Endothelial cell of umbilical vein (primary cell): ENCODE measurements around the gene AMZ1. TPM values are rescaled to one million over a fixed set of nuclear protein-coding genes. Genes with fewer than 3 reads are reported as not detected.
A peak's percentile ranks its signal among the peaks of the same experiment; 100 is the strongest.

Experiments
- BruUV-seq: library from RNA; stranded (reverse); fragments of 400-500 nt; replicated peaks from 2 replicates; lab custom pipeline; 2021; lab: Mats Ljungman, UMichigan
- CTCF ChIA-PET: fragments of 300-600, 350-600 bp; sonication (Branson Sonifier 250); formaldehyde crosslinking; loops from one replicate; lab custom pipeline; 2021; ENCODE audit warnings: antibody characterized with exemption, inconsistent platforms; lab: Charles Lee
- POLR2A ChIA-PET: fragments of 300-600, 350-600 bp; sonication (Branson Sonifier 250); formaldehyde crosslinking; loops from one replicate; lab custom pipeline; 2021; ENCODE audit warnings: antibody characterized with exemption, inconsistent platforms; lab: Charles Lee
- DNase-seq: peaks from one replicate; pipeline ENCODE4 v3.0.0-alpha.2; 2011; ENCODE audit warnings: low read depth, low spot score
- FAIRE-seq: peaks from 2 replicates; lab custom pipeline; 2011; peaks lifted over from hg19 to GRCh38; lab: Jason Lieb, UNC
- H2AFZ ChIP-seq: 2 replicates; pipeline ENCODE4 v1.6.0; 2012; ENCODE audit warnings: low read depth, low read length, control low read depth, inconsistent platforms
- H3K27ac ChIP-seq: 2 replicates; pipeline ENCODE4 v1.5.1; 2011; ENCODE audit warnings: low read depth, mild to moderate bottlenecking, control low read depth, low read length, moderate library complexity; ENCODE audit not compliant: insufficient read depth
- H3K27me3 ChIP-seq, 2 experiments: 2 replicates each; pipeline versions ENCODE4 v1.6.0 to v1.6.1; 2011; ENCODE audit warnings: low read length in 2 of 2, mixed read lengths in 1 of 2; ENCODE audit not compliant: control insufficient read depth in 2 of 2, insufficient read depth in 2 of 2
- H3K36me3 ChIP-seq, 2 experiments: 2 replicates in 1 of 2; 3 replicates in 1 of 2; pipeline ENCODE4 v1.5.1; 2011; ENCODE audit warnings: low read length in 2 of 2, mild to moderate bottlenecking in 1 of 2, moderate library complexity in 1 of 2; ENCODE audit not compliant: control insufficient read depth in 2 of 2, insufficient read depth in 2 of 2; ENCODE audit errors: extremely low read depth in 1 of 2
- H3K4me1 ChIP-seq: 3 replicates; pipeline ENCODE4 v1.5.1; 2011; ENCODE audit warnings: mild to moderate bottlenecking, low read length; ENCODE audit not compliant: control insufficient read depth, insufficient read depth; ENCODE audit errors: extremely low read depth
- H3K4me2 ChIP-seq: 2 replicates; pipeline ENCODE4 v1.6.1; 2011; ENCODE audit warnings: low read length, control low read depth, mixed read lengths; ENCODE audit not compliant: insufficient read depth
- H3K4me3 ChIP-seq, 3 experiments: fragments of 200-600 bp in 1 of 3; sonication (generic), shearing (Covaris generic) in 1 of 3; replicated peaks in 1 of 3; 2 replicates each; pipeline ENCODE4 v1.5.1; 2011 to 2016; ENCODE audit warnings: control low read depth in 3 of 3, low read length in 3 of 3, mild to moderate bottlenecking in 2 of 3, inconsistent platforms in 1 of 3, low read depth in 1 of 3, moderate library complexity in 1 of 3; ENCODE audit not compliant: insufficient read depth in 1 of 3
- H3K79me2 ChIP-seq: 2 replicates; pipeline ENCODE4 v1.6.0; 2012; ENCODE audit warnings: low read length, inconsistent platforms; ENCODE audit not compliant: control insufficient read depth, insufficient read depth
- H3K9ac ChIP-seq: replicated peaks from 2 replicates; pipeline ENCODE3; 2011; ENCODE audit warnings: low read length, control low read depth; ENCODE audit not compliant: insufficient read depth; ENCODE audit errors: extremely low read depth
- H3K9me1 ChIP-seq: replicated peaks from 3 replicates; pipeline ENCODE4 v1.6.0; 2011; ENCODE audit warnings: mild to moderate bottlenecking, low read length; ENCODE audit not compliant: control insufficient read depth, insufficient read depth; ENCODE audit errors: extremely low read depth
- H3K9me3 ChIP-seq: replicated peaks from 2 replicates; pipeline ENCODE4 v1.5.1; 2012; ENCODE audit warnings: low read length, inconsistent platforms; ENCODE audit not compliant: control insufficient read depth, insufficient read depth
- H4K20me1 ChIP-seq: replicated peaks from 2 replicates; pipeline ENCODE3; 2011; ENCODE audit warnings: mild to moderate bottlenecking, low read length; ENCODE audit not compliant: control insufficient read depth, insufficient read depth; ENCODE audit errors: extremely low read depth
- EZH2 ChIP-seq: IDR thresholded peaks from 2 replicates; pipeline ENCODE4 v1.6.1; 2012; ENCODE audit warnings: borderline replicate concordance, low read depth, mild to moderate bottlenecking, moderate library complexity, low read length, inconsistent platforms; ENCODE audit not compliant: severe bottlenecking
- FOS ChIP-seq: IDR thresholded peaks from 2 replicates; pipeline ENCODE4 v1.6.1; 2011; ENCODE audit warnings: mild to moderate bottlenecking, low read length, moderate library complexity, borderline replicate concordance; ENCODE audit not compliant: insufficient read depth
- GATA2 ChIP-seq: IDR thresholded peaks from 2 replicates; pipeline ENCODE4 v1.7.0; 2011; ENCODE audit warnings: low read depth, mild to moderate bottlenecking, moderate library complexity, mixed read lengths, low read length; ENCODE audit not compliant: insufficient read length, insufficient read depth
- JUN ChIP-seq: IDR thresholded peaks from 2 replicates; pipeline ENCODE4 v1.6.1; 2011; ENCODE audit warnings: borderline replicate concordance, low read depth; ENCODE audit not compliant: insufficient read length, insufficient read depth
- MYC ChIP-seq: IDR thresholded peaks from one replicate; pipeline ENCODE4 v1.6.1; 2011; ENCODE audit warnings: mild to moderate bottlenecking, low read depth, low read length
- POLR2A ChIP-seq: IDR thresholded peaks from 2 replicates; pipeline ENCODE4 v1.6.1; 2012; ENCODE audit warnings: low read depth, mild to moderate bottlenecking, control low read depth, low read length
- POLR2AphosphoS5 ChIP-seq: IDR thresholded peaks from 2 replicates; pipeline ENCODE4 v1.6.1; 2012; ENCODE audit warnings: low read depth, mild to moderate bottlenecking, control low read depth, low read length, moderate library complexity; ENCODE audit not compliant: insufficient read depth
- dilution Hi-C: fragments of 300-500 bp; cut with MboI; formaldehyde crosslinking; loops from one replicate; pipeline ENCODE4 v1.15.0; 2019; ENCODE audit warnings: low sequenced_read_pairs; ENCODE audit not compliant: extremely low pct_ligation_motif_present
- intact Hi-C: fragments of 100-400 bp; cut with micrococcal nuclease; formaldehyde crosslinking; loops from one replicate; pipeline ENCODE4 v1.10.0; 2022
- polyA plus RNA-seq, 4 experiments: library from polyadenylated mRNA; depleted of rRNA in 3 of 4; stranded (reverse) in 3 of 4; unstranded in 1 of 4; fragments of >200 nt; gene quantifications; 2 replicates each; pipeline versions ENCODE4 v1.2.1 to v1.2.3, GENCODE V29; 2011 to 2012; ENCODE audit warnings: missing spikeins in 1 of 4
- total RNA-seq: library from RNA; stranded (reverse); gene quantifications from 2 replicates; pipeline ENCODE4 v1.2.3, GENCODE V29; 2021
- TF ChIP-seq, protein P1 (sequence below): IDR thresholded peaks from 2 replicates; pipeline ENCODE4 v1.6.1; 2011; ENCODE audit not compliant: insufficient read depth, insufficient read length
- TF ChIP-seq, protein P2 (sequence below), 2 donors: IDR thresholded peaks; 1 replicate in 1 of 2; 2 replicates in 1 of 2; pipeline ENCODE4 v1.5.1; 2011; ENCODE audit warnings: low read length in 2 of 2, mild to moderate bottlenecking in 2 of 2, moderate library complexity in 2 of 2, control low read depth in 1 of 2, inconsistent platforms in 1 of 2, low read depth in 1 of 2; ENCODE audit not compliant: insufficient read depth in 1 of 2; ENCODE audit errors: extremely low read depth in 1 of 2

The AMZ1 gene
- total and polyA plus RNA-seq, 2 donors (not counting 3 experiments of a cell fraction or from before 2014, with no cell fraction given), result not detected

DNA sequence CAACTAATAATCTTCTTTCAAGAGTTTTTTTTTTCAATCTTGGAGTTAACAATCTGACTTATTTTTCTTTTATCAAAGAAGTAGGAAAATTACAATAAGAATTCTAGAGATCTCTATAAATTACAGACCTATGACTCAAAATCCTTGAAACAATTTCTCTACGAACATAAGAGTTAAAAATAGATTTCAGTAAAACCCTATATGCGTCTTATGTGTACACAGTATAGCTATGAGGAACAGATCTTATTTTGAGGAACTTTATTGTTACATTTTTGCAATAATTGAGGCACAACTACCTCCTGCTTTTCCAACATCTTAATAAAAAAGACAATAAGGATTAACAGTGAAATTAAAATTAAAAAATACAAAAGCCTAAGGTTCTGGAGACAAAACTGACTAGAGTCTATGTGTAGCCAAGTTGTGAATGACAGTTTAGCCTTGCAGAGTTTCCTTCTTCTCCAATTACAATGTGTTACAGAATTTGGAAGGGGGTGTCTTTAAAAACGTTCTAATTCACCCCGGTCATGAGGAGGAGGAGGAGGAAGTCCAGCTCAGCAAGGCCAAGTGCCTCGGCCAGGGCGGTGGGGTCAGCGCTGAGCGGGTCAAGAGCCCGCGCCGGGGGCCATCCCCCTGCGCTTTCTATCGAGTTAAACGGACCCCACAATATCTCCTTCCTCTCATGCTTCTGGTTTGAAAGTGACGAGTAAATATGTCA is 40.5 kb downstream of the AMZ1 start:
- no peak for FAIRE-seq
- Histone ChIP-seq H3K9me3 (no peaks in the 10 kb centered on the region), H3K27ac (no peak overlapping the region), H3K79me2 (no peaks in the 10 kb centered on the region), H3K4me3 (no peak overlapping the region), H3K9ac (no peak overlapping the region), H3K36me3 (peaks cover 0 to 20% of the 10 kb centered on the region in 2 experiments), H3K9me1 (no peaks in the 10 kb centered on the region), H4K20me1 (no peaks in the 10 kb centered on the region), H3K27me3 (no peaks in the 10 kb centered on the region), H3K4me2 (no peak overlapping the region), H3K4me1 (peaks cover 11% of the 10 kb centered on the region), H2AFZ (no peak overlapping the region)
- DNase-seq, result no peak
- POLR2A ChIA-PET, result no interaction called here
- TF ChIP-seq, protein P1, sequence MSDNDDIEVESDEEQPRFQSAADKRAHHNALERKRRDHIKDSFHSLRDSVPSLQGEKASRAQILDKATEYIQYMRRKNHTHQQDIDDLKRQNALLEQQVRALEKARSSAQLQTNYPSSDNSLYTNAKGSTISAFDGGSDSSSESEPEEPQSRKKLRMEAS, result no peak
- TF ChIP-seq POLR2A (no peak), FOS (no peak), JUN (no peak), EZH2 (no peak), MYC (no peak), POLR2AphosphoS5 (no peak), GATA2 (no peak)
- TF ChIP-seq, protein P2, sequence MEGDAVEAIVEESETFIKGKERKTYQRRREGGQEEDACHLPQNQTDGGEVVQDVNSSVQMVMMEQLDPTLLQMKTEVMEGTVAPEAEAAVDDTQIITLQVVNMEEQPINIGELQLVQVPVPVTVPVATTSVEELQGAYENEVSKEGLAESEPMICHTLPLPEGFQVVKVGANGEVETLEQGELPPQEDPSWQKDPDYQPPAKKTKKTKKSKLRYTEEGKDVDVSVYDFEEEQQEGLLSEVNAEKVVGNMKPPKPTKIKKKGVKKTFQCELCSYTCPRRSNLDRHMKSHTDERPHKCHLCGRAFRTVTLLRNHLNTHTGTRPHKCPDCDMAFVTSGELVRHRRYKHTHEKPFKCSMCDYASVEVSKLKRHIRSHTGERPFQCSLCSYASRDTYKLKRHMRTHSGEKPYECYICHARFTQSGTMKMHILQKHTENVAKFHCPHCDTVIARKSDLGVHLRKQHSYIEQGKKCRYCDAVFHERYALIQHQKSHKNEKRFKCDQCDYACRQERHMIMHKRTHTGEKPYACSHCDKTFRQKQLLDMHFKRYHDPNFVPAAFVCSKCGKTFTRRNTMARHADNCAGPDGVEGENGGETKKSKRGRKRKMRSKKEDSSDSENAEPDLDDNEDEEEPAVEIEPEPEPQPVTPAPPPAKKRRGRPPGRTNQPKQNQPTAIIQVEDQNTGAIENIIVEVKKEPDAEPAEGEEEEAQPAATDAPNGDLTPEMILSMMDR (IDR thresholded peaks at IDR 0.05; ENCODE audit: extremely low read depth in 1 of 2, insufficient read depth in 1 of 2, low read depth in 1 of 2, low read length in 2 of 2), result no peak
- BruUV-seq, result TSS peak; percentile 14
- dilution Hi-C loops, result no loop called here
- CTCF ChIA-PET, result no interaction called here
- intact Hi-C loops, result no loop called here
